ENCODE results near the gene EPB41L4B. TPM values are rescaled to one million over a fixed set of nuclear protein-coding genes. Genes with fewer than 3 reads are reported as not detected.
"Not testable (repeated sequence)": the region's sequence is repeated elsewhere in the genome, so short reads cannot be mapped to it uniquely, and the experiment has no call there.

Gene EPB41L4B
- total RNA-seq, 1 experiment from 2014 or later = 6.5 TPM

GRCh38 chr9:109163194-109163593 is 157.7 kb downstream of the EPB41L4B start:
- no peak for DNase-seq (ENCODE audit: low read depth)

GRCh38 chr9:109162677-109163076 is 158.2 kb downstream of the EPB41L4B start:
- no peak for DNase-seq (ENCODE audit: low read depth)

- DNase-seq (ENCODE audit: low read depth) = no peak
These were observed 159.4 kb downstream of the EPB41L4B start for GRCh38 chr9:109161471-109161870.

GRCh38 chr9:109159583-109159982 is 161.3 kb downstream of the EPB41L4B start:
- DNase-seq (ENCODE audit: low read depth) = no peak

GRCh38 chr9:109158651-109159050 is 162.2 kb downstream of the EPB41L4B start:
- no peak for DNase-seq (ENCODE audit: low read depth)

- no peak for DNase-seq (ENCODE audit: low read depth)
These were observed 164.2 kb downstream of the EPB41L4B start for GRCh38 chr9:109156708-109157107.

GRCh38 chr9:109150925-109151545 is 169.8 kb downstream of the EPB41L4B start:
- no peak for DNase-seq (ENCODE audit: low read depth)

GRCh38 chr9:109149722-109150121 is 171.1 kb downstream of the EPB41L4B start:
- DNase-seq (ENCODE audit: low read depth) = no peak

GRCh38 chr9:109149089-109149488 is 171.8 kb downstream of the EPB41L4B start:
- DNase-seq (ENCODE audit: low read depth) = no peak

GRCh38 chr9:109145051-109145450 is 175.8 kb downstream of the EPB41L4B start:
- no peak for DNase-seq (ENCODE audit: low read depth)

GRCh38 chr9:109143881-109144562 is 176.8 kb downstream of the EPB41L4B start:
- DNase-seq (ENCODE audit: low read depth) = peak; percentile 70

- DNase-seq (ENCODE audit: low read depth) = no peak
These were observed 179.5 kb downstream of the EPB41L4B start for GRCh38 chr9:109141375-109141774.

GRCh38 chr9:109139851-109140250 is 181.0 kb downstream of the EPB41L4B start:
- peak; percentile 32 for DNase-seq (ENCODE audit: low read depth)

GRCh38 chr9:109138421-109138820 is 182.4 kb downstream of the EPB41L4B start:
- no peak for DNase-seq (ENCODE audit: low read depth)

GRCh38 chr9:109134167-109134578 is 186.7 kb downstream of the EPB41L4B start:
- DNase-seq (ENCODE audit: low read depth) = no peak

- DNase-seq (ENCODE audit: low read depth) = no peak
These were observed 187.3 kb downstream of the EPB41L4B start for GRCh38 chr9:109133533-109133932.

- DNase-seq (ENCODE audit: low read depth) = no peak
These were observed 188.3 kb downstream of the EPB41L4B start for GRCh38 chr9:109132567-109133021.

- DNase-seq (ENCODE audit: low read depth) = no peak
These were observed 191.2 kb downstream of the EPB41L4B start for GRCh38 chr9:109129470-109130197.

- DNase-seq (ENCODE audit: low read depth) = not testable (repeated sequence)
These were observed 194.2 kb downstream of the EPB41L4B start for GRCh38 chr9:109126671-109127070.

- DNase-seq (ENCODE audit: low read depth) = no peak
These were observed 196.7 kb downstream of the EPB41L4B start for GRCh38 chr9:109124121-109124520.

GRCh38 chr9:109122726-109123621 is 197.9 kb downstream of the EPB41L4B start:
- DNase-seq (ENCODE audit: low read depth) = no peak

Measured in M059J (cell line).